Chondrocyte (in vitro differentiated cells): ENCODE measurements around the gene LTB. TPM values are rescaled to one million over a fixed set of nuclear protein-coding genes. Genes with fewer than 3 reads are reported as not detected.

Experiments
- DNase-seq: peaks from one replicate; pipeline ENCODE4 v3.0.0; 2021; ENCODE audit warnings: mixed read lengths, low spot score
- H3K27ac Mint-ChIP-seq: one replicate; pipeline ENCODE4 v1.8.0; 2021; ENCODE audit warnings: mild to moderate bottlenecking, moderate library complexity, mixed read lengths; ENCODE audit not compliant: unreplicated experiment
- H3K27me3 Mint-ChIP-seq: 2 replicates; pipeline ENCODE4 v1.8.0; 2021; ENCODE audit warnings: low read depth, mixed read lengths
- H3K36me3 Mint-ChIP-seq: 2 replicates; pipeline ENCODE4 v1.8.0; 2021; ENCODE audit warnings: low read depth, mixed read lengths
- H3K4me1 Mint-ChIP-seq: 2 replicates; pipeline ENCODE4 v1.8.0; 2021; ENCODE audit warnings: low read depth, mild to moderate bottlenecking, mixed read lengths
- H3K4me3 Mint-ChIP-seq: one replicate; pipeline ENCODE4 v1.8.0; 2021; ENCODE audit warnings: mild to moderate bottlenecking, moderate library complexity, mixed read lengths; ENCODE audit not compliant: unreplicated experiment
- H3K9me3 Mint-ChIP-seq: 2 replicates; pipeline ENCODE4 v1.8.0; 2021; ENCODE audit warnings: low read depth, mixed read lengths
- CTCF ChIP-seq: fragments of 200-600 bp; sonication (generic); IDR thresholded peaks from 2 replicates; pipeline ENCODE4 v1.5.0; 2021; ENCODE audit warnings: antibody characterized with exemption, mild to moderate bottlenecking, moderate library complexity
- total RNA-seq: library from RNA; stranded (reverse); gene quantifications from 3 replicates; pipeline ENCODE4 v1.2.1, GENCODE V29; 2021

The LTB gene
- total RNA-seq, 1 donor from 2014 or later: not detected

DNA sequence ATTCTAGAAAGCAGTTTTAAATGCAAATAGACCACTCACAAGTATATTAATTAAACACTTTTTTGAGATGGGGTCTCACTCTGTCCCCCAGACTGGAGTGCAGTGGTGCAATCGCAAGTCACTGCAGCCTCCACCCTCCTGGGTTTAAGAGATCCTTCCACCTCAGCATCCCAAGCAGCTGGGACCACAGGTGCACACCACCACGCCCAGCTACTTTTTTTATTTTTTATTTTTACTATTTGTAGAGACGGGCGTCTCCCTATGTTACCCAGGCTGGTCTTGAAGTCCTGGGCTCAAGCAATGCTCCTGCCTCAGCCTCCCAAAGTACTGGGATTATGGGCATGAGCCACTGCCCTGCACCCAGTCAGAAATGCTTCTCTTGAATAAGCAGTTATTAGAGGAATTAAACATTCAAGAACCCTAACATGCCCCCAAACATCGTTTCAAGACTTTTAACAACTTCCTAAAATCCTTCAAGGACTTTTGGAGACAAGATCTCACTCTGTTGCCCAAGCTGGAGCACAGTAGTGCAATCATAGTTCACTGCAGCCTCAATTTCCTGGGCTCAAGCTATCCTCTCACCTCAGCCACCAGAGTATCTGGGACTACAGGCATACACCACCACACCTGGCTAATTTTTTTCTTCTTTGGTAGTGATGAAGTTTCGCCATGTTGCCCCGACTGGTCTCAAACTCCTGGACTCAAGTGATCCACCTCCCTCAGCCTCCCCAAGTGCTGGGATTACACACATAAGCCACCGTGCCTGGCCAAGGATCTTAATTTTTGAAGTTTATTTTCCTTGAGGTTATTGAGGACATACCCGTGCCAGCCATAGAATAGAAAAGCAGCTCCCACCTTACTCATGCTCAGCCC, 50.2 kb downstream of the LTB start:
- peaks cover under 1% of the 10 kb centered on the region for H3K4me1 Mint-ChIP-seq
- TF ChIP-seq CTCF: no peak
- no peak for DNase-seq
- no peak overlapping the region for H3K27ac Mint-ChIP-seq
- H3K36me3 Mint-ChIP-seq: peaks cover 49% of the 10 kb centered on the region
- H3K9me3 Mint-ChIP-seq: no peaks in the 10 kb centered on the region
- H3K27me3 Mint-ChIP-seq: no peaks in the 10 kb centered on the region
- no peak overlapping the region for H3K4me3 Mint-ChIP-seq

DNA sequence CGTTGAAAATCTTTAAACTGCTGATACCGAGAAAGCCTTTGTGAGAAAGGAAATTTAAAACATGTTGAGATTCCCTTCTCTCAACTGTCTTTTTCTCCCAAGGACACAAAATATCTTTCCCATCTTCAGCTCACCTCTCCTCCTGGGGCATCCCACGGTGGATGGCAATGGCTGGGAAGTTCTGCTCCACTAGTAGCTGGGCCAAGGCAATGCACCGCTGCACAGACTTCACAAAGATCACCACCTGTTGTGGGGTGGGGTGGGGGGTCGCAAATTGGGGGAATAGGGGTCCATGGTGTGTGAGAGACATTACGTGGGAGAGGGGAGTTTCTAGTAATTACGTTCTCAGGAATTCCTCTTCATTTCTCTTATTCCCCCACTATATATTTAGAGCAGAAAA, 51.1 kb downstream of the LTB start:
- no peak overlapping the region for H3K4me3 Mint-ChIP-seq
- peaks cover 44% of the 10 kb centered on the region for H3K36me3 Mint-ChIP-seq
- H3K27me3 Mint-ChIP-seq: no peaks in the 10 kb centered on the region
- H3K4me1 Mint-ChIP-seq: peaks cover 4% of the 10 kb centered on the region
- no peak for DNase-seq
- no peaks in the 10 kb centered on the region for H3K9me3 Mint-ChIP-seq
- no peak overlapping the region for H3K27ac Mint-ChIP-seq
- TF ChIP-seq CTCF: no peak

DNA sequence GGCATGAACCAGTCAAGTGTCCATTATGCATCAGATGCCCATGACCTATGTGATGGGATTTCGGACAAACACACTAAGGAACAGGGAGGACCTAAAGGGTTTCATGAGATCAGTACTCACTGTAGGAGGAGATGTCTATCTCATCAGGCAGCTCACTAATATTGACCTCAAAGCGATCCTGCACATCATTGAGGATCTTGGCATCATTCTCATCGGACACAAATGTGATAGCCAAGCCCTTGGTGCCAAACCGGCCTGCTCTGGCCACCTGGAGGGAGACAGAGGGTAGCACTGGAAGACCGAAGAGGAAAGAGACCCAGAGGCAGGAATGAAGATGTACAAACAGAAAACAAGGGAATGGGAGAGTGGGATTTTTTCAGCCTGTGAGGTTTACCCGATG, 51.6 kb downstream of the LTB start:
- H3K4me1 Mint-ChIP-seq: peaks cover 7% of the 10 kb centered on the region
- H3K9me3 Mint-ChIP-seq: no peaks in the 10 kb centered on the region
- H3K27me3 Mint-ChIP-seq: no peaks in the 10 kb centered on the region
- H3K27ac Mint-ChIP-seq: peak overlapping the region; percentile 30
- DNase-seq: no peak
- no peak overlapping the region for H3K4me3 Mint-ChIP-seq
- TF ChIP-seq CTCF: no peak
- H3K36me3 Mint-ChIP-seq: peaks cover 39% of the 10 kb centered on the region

Other genes with a start within 250 kb of the LTB start
- 149 to 216 TPM (median 206 TPM) in 3 replicates for gene HLA-B, start 225.2 kb downstream of the LTB start, total RNA-seq
- gene MICA, start 178.8 kb downstream of the LTB start, total RNA-seq: 54.6 to 56.8 TPM (median 56.3 TPM) in 3 replicates
- 7.8 to 9.4 TPM (median 9.0 TPM) in 3 replicates for gene MICB, start 84.3 kb downstream of the LTB start, total RNA-seq
- not detected in 3 replicates for gene MCCD1, start 53.5 kb downstream of the LTB start, total RNA-seq
- gene DDX39B, start 40.4 kb downstream of the LTB start, total RNA-seq: 222 to 230 TPM (median 227 TPM) in 3 replicates
- gene ATP6V1G2, start 35.8 kb downstream of the LTB start, total RNA-seq: 2.4 to 4.1 TPM (median 3.0 TPM) in 3 replicates
- 21.2 to 30.1 TPM (median 29.6 TPM) in 3 replicates for gene NFKBIL1, start 34.8 kb downstream of the LTB start, total RNA-seq
- gene LTA, start 10.1 kb downstream of the LTB start, total RNA-seq: not detected in 3 replicates
- not detected in 3 replicates for gene TNF, start 6.9 kb downstream of the LTB start, total RNA-seq
- not detected in 3 replicates for gene LST1, start 3.9 kb upstream of the LTB start, total RNA-seq
- not detected in 3 replicates for gene NCR3, start 10.6 kb upstream of the LTB start, total RNA-seq
- not detected in 3 replicates for gene AIF1, start 32.8 kb upstream of the LTB start, total RNA-seq
- gene PRRC2A, start 38.3 kb upstream of the LTB start, total RNA-seq: 156 to 185 TPM (median 157 TPM) in 3 replicates
- 253 to 308 TPM (median 262 TPM) in 3 replicates for gene BAG6, start 70.2 kb upstream of the LTB start, total RNA-seq
- gene APOM, start 73.5 kb upstream of the LTB start, total RNA-seq: 0.85 to 1.2 TPM in 2 of 3 replicates, not detected in the other
- gene C6orf47, start 78.4 kb upstream of the LTB start, total RNA-seq: 19.1 to 20.3 TPM (median 20.2 TPM) in 3 replicates
- gene GPANK1, start 82.6 kb upstream of the LTB start, total RNA-seq: 12.0 to 15.4 TPM (median 13.9 TPM) in 3 replicates
- gene CSNK2B, start 83.7 kb upstream of the LTB start, total RNA-seq: 116 to 126 TPM (median 122 TPM) in 3 replicates
- 10.2 to 14.3 TPM (median 11.7 TPM) in 3 replicates for gene LY6G5B, start 87.6 kb upstream of the LTB start, total RNA-seq
- gene LY6G5C, start 98.6 kb upstream of the LTB start, total RNA-seq: 1.3 to 3.6 TPM (median 2.4 TPM) in 3 replicates
- 27.8 to 33.9 TPM (median 32.3 TPM) in 3 replicates for gene ABHD16A, start 120.9 kb upstream of the LTB start, total RNA-seq
- not detected in 3 replicates for gene LY6G6F, start 124.4 kb upstream of the LTB start, total RNA-seq
- not detected in 3 replicates for gene LY6G6D, start 132.9 kb upstream of the LTB start, total RNA-seq
- 0.30 TPM in 1 of 3 replicates, not detected in the others for gene LY6G6C, start 139.3 kb upstream of the LTB start, total RNA-seq
- not detected in 3 replicates for gene MPIG6B, start 140.9 kb upstream of the LTB start, total RNA-seq
- gene DDAH2, start 146.9 kb upstream of the LTB start, total RNA-seq: 66.4 to 99.6 TPM (median 95.7 TPM) in 3 replicates
- 256 to 328 TPM (median 317 TPM) in 3 replicates for gene CLIC1, start 154.1 kb upstream of the LTB start, total RNA-seq
- gene MSH5, start 157.6 kb upstream of the LTB start, total RNA-seq: 8.4 to 17.4 TPM (median 9.4 TPM) in 3 replicates
- gene SAPCD1, start 180.2 kb upstream of the LTB start, total RNA-seq: 1.3 to 2.4 TPM (median 1.4 TPM) in 3 replicates
- gene VWA7, start 194.9 kb upstream of the LTB start, total RNA-seq: 0.15 to 0.62 TPM (median 0.17 TPM) in 3 replicates
- 71.1 to 101 TPM (median 71.9 TPM) in 3 replicates for gene VARS1, start 213.3 kb upstream of the LTB start, total RNA-seq
- gene LSM2, start 224.5 kb upstream of the LTB start, total RNA-seq: 35.0 to 42.5 TPM (median 35.7 TPM) in 3 replicates
- gene HSPA1L, start 232.9 kb upstream of the LTB start, total RNA-seq: 0.89 to 1.5 TPM (median 1.00 TPM) in 3 replicates
- gene HSPA1A, start 233.1 kb upstream of the LTB start, total RNA-seq: 23.0 to 46.3 TPM (median 46.2 TPM) in 3 replicates
- gene HSPA1B, start 245.3 kb upstream of the LTB start, total RNA-seq: 46.8 to 57.9 TPM (median 50.4 TPM) in 3 replicates